ENCODE measurements around the gene DOCK1.

Gene DOCK1

GRCh38 chr10:127464561-127464960 is 559.3 kb downstream of the DOCK1 start:
- DNase-seq (ENCODE audit: low spot score) = no peak

GRCh38 chr10:127467811-127468210 is 562.6 kb downstream of the DOCK1 start:
- no peak for DNase-seq (ENCODE audit: low spot score)

GRCh38 chr10:127468632-127469031 is 563.4 kb downstream of the DOCK1 start:
- no peak for DNase-seq (ENCODE audit: low spot score)

- no peak for DNase-seq (ENCODE audit: low spot score)
Observed at GRCh38 chr10:127470911-127471310, 565.7 kb downstream of the DOCK1 start.

- DNase-seq (ENCODE audit: low spot score) = no peak
Observed at GRCh38 chr10:127472976-127473375, 567.7 kb downstream of the DOCK1 start.

- no peak for DNase-seq (ENCODE audit: low spot score)
Observed at GRCh38 chr10:127474501-127474900, 569.3 kb downstream of the DOCK1 start.

GRCh38 chr10:127485153-127485857 is 580.1 kb downstream of the DOCK1 start:
- DNase-seq (ENCODE audit: low spot score) = no peak

GRCh38 chr10:127486355-127486754 is 581.1 kb downstream of the DOCK1 start:
- DNase-seq (ENCODE audit: low spot score) = no peak

GRCh38 chr10:127492607-127493250 is 587.5 kb downstream of the DOCK1 start:
- no peak for DNase-seq (ENCODE audit: low spot score)

GRCh38 chr10:127496035-127496434 is 590.8 kb downstream of the DOCK1 start:
- no peak for DNase-seq (ENCODE audit: low spot score)

GRCh38 chr10:127497685-127498084 is 592.5 kb downstream of the DOCK1 start:
- DNase-seq (ENCODE audit: low spot score) = no peak

- DNase-seq (ENCODE audit: low spot score) = no peak
Observed at GRCh38 chr10:127498087-127498486, 592.9 kb downstream of the DOCK1 start.

- DNase-seq (ENCODE audit: low spot score) = no peak
Observed at GRCh38 chr10:127500127-127500526, 594.9 kb downstream of the DOCK1 start.
